Naive thymus-derived CD4-positive, alpha-beta T cell (primary cell): ENCODE data around the gene SULF2. TPM values are rescaled to one million over a fixed set of nuclear protein-coding genes. Genes with fewer than 3 reads are reported as not detected.
A peak's percentile ranks its signal among the peaks of the same experiment; 100 is the strongest.

Experiments
- ATAC-seq: fragments of 150-1000 bp; cut with Tn5 transposase; 2 replicates; pipeline ENCODE4 v1.10.0; 2021; ENCODE audit warnings: mild to moderate bottlenecking, moderate library complexity
- CTCF ChIA-PET: fragments of 350-600 bp; sonication (Branson Sonifier 250); formaldehyde crosslinking; loops from one replicate; lab custom pipeline; 2021; ENCODE audit warnings: antibody characterized with exemption; lab: Charles Lee
- POLR2A ChIA-PET: fragments of 350-600 bp; sonication (Branson Sonifier 250); formaldehyde crosslinking; loops from one replicate; lab custom pipeline; 2021; ENCODE audit warnings: antibody characterized with exemption, inconsistent platforms; lab: Charles Lee
- DNase-seq, 9 donors: peaks; one replicate each; pipeline versions ENCODE4 v3.0.0 to v3.0.0-alpha.2; 2020 to 2022; ENCODE audit warnings: mixed read lengths in 1 of 9
- H3K27ac ChIP-seq: one replicate; pipeline ENCODE4 v1.7.0; 2013; ENCODE audit warnings: mild to moderate bottlenecking, low read depth, low read length, moderate library complexity
- H3K27me3 ChIP-seq, 2 donors: one replicate each; pipeline ENCODE4 v1.7.0; 2013; ENCODE audit warnings: low read length in 2 of 2, mild to moderate bottlenecking in 2 of 2, moderate library complexity in 2 of 2; ENCODE audit not compliant: control insufficient read depth in 2 of 2, insufficient read depth in 2 of 2
- H3K36me3 ChIP-seq, 3 experiments: 1 replicate in 2 of 3; 2 replicates in 1 of 3; pipeline ENCODE4 v1.7.0; 2013; ENCODE audit warnings: low read length in 3 of 3, mild to moderate bottlenecking in 3 of 3, moderate library complexity in 1 of 3; ENCODE audit not compliant: insufficient read depth in 3 of 3, control insufficient read depth in 2 of 3
- H3K4me1 ChIP-seq, 2 donors: one replicate each; pipeline ENCODE4 v1.7.0; 2013; ENCODE audit warnings: low read length in 2 of 2, mild to moderate bottlenecking in 2 of 2, moderate library complexity in 1 of 2; ENCODE audit not compliant: control insufficient read depth in 2 of 2, insufficient read depth in 2 of 2
- H3K4me3 ChIP-seq: 2 replicates; pipeline ENCODE4 v1.7.0; 2013; ENCODE audit warnings: mild to moderate bottlenecking, low read length
- H3K9me3 ChIP-seq, 3 experiments: 1 replicate in 2 of 3; 2 replicates in 1 of 3; pipeline ENCODE4 v1.7.0; 2013; ENCODE audit warnings: low read length in 3 of 3; ENCODE audit not compliant: control insufficient read depth in 2 of 3
- H3K27ac Mint-ChIP-seq, 9 donors: one replicate each; pipeline ENCODE4 v1.8.0; 2020 to 2022; ENCODE audit warnings: mixed read lengths in 9 of 9, mild to moderate bottlenecking in 8 of 9, moderate library complexity in 5 of 9, inconsistent platforms in 2 of 9
- H3K27me3 Mint-ChIP-seq, 5 donors: one replicate each; pipeline ENCODE4 v1.8.0; 2021 to 2022; ENCODE audit warnings: mixed read lengths in 5 of 5, mild to moderate bottlenecking in 1 of 5
- H3K36me3 Mint-ChIP-seq, 5 donors: one replicate each; pipeline ENCODE4 v1.8.0; 2020 to 2022; ENCODE audit warnings: mixed read lengths in 5 of 5, mild to moderate bottlenecking in 3 of 5, inconsistent platforms in 1 of 5
- H3K4me1 Mint-ChIP-seq, 7 donors: one replicate each; pipeline ENCODE4 v1.8.0; 2020 to 2022; ENCODE audit warnings: mixed read lengths in 7 of 7, mild to moderate bottlenecking in 3 of 7, inconsistent platforms in 1 of 7
- H3K4me3 Mint-ChIP-seq, 10 donors: one replicate each; pipeline ENCODE4 v1.8.0; 2020 to 2022; ENCODE audit warnings: mild to moderate bottlenecking in 10 of 10, mixed read lengths in 10 of 10, moderate library complexity in 6 of 10, inconsistent platforms in 2 of 10
- H3K9me3 Mint-ChIP-seq, 11 donors: one replicate each; pipeline ENCODE4 v1.8.0; 2020 to 2022; ENCODE audit warnings: mixed read lengths in 11 of 11, mild to moderate bottlenecking in 4 of 11, inconsistent platforms in 1 of 11, moderate library complexity in 1 of 11
- intact Hi-C, 2 donors: fragments of 100-400 bp; cut with micrococcal nuclease; formaldehyde crosslinking; loops; one replicate each; pipeline ENCODE4 v1.15.1; 2023
- polyA plus RNA-seq, 2 donors: library from polyadenylated mRNA; unstranded; fragments of 300-500 nt; fragmentation: Illumina TruSeq; gene quantifications; one replicate each; pipeline ENCODE4 v1.2.3, GENCODE V29; 2021
- total RNA-seq, 6 experiments: library from RNA in 5 of 6; stranded (reverse) in 5 of 6; gene quantifications; 1 replicate in 5 of 6; 2 replicates in 1 of 6; pipeline ENCODE4 v1.2.3 and lab custom pipeline; 2021 to 2026

Gene SULF2
- total and polyA plus RNA-seq, 7 experiments from 2014 or later, result 0.43 to 133 (median 1.5) TPM

DNA sequence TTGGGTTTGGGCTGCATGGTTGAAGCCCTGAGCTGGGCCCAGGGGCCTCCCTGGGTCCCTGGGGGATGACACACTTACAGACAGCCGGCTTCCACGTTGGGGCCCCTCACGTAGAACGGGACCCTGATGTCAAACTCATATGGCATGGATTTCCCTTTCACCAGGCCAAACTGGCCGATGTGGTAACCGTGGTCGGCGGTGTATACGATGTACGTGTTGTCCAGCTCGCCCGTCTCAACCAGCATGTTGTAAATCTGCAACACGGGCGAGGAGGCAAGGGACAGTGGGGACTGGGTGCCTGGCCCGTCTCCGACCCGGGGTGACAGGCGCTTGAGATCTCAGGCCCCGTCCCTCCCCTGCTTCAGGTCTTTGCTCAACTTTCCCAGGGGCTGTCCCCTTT, 102.4 kb downstream of the SULF2 start:
- Histone ChIP-seq H3K9me3 (no peaks in the 10 kb centered on the region), H3K4me3 (no peak overlapping the region), H3K27me3 (no peaks in the 10 kb centered on the region), H3K27ac (no peak overlapping the region), H3K4me1 (no peaks in the 10 kb centered on the region), H3K36me3 (no peaks in the 10 kb centered on the region)
- CTCF ChIA-PET, result no interaction called here
- Mint-ChIP-seq H3K27ac (no peak overlapping the region), H3K4me3 (no peak overlapping the region), H3K36me3 (no peaks in the 10 kb centered on the region), H3K4me1 (peaks cover 0 to 3% (median 0%) of the 10 kb centered on the region in 7 donors), H3K27me3 (peaks cover 0 to 7% (median 4%) of the 10 kb centered on the region in 5 donors), H3K9me3 (no peaks in the 10 kb centered on the region)
- POLR2A ChIA-PET, result no interaction called here
- DNase-seq, result no peak
- no peak for ATAC-seq
- intact Hi-C loops, result no loop called here

DNA sequence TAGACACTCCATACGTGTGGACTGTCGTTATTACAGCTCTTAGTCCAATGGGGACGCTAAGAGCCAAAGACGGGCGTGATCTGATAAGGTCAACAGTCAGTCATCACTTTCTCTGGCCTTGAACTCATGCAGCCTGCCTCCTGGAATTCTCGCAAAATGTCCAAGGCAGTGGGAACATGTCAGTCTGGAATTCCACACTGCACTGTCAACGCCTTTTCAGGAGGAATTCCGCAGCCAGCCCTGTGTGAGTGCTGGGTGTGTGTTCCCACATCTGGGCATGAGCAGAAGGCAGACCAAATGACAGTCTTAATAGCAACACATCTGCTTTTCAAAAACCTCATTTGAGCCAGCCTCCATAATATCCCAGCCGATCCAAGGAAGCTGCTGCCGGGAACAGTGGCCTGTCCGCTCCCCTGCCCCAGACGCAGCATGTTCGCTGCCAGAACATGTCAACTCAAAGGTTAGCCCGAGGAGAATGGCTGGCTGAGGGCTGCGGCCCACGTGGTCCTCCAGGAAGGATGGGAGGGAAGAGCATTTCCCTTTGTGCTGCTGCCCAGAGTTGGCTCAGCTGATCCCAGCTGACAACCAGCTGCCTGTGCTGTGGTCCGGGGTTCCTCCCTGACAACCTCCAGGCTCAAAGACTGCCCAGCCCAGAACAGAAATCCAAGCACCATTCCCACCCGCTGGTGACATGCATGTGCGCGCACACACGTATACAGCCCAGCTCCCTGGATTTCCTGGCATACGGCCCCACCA, 103.1 kb downstream of the SULF2 start:
- no peaks in the 10 kb centered on the region for H3K4me1 ChIP-seq
- ATAC-seq, result no peak
- Mint-ChIP-seq H3K4me3 (no peak overlapping the region), H3K9me3 (no peaks in the 10 kb centered on the region), H3K27ac (no peak overlapping the region), H3K36me3 (no peaks in the 10 kb centered on the region), H3K27me3 (peaks cover 0 to 3% (median 0%) of the 10 kb centered on the region in 5 donors), H3K4me1 (peaks cover 0 to 5% (median 0%) of the 10 kb centered on the region in 7 donors)
- H3K27me3 ChIP-seq, result no peaks in the 10 kb centered on the region
- DNase-seq, result no peak
- intact Hi-C loops, result no loop called here
- no peak overlapping the region for H3K27ac ChIP-seq
- no peak overlapping the region for H3K4me3 ChIP-seq
- POLR2A ChIA-PET, result no interaction called here
- CTCF ChIA-PET, result no interaction called here
- H3K9me3 ChIP-seq, result no peaks in the 10 kb centered on the region
- H3K36me3 ChIP-seq, result no peaks in the 10 kb centered on the region

- peaks cover 0 to 5% (median 0%) of the 10 kb centered on the region in 7 donors for H3K4me1 Mint-ChIP-seq
- ATAC-seq (no peak), DNase-seq (no peak)
- intact Hi-C loops, result no loop called here
- peaks cover 0 to 3% (median 0%) of the 10 kb centered on the region in 5 donors for H3K27me3 Mint-ChIP-seq
- H3K27ac Mint-ChIP-seq, result no peak overlapping the region
- ChIA-PET CTCF (interaction anchor here (6.1 kb wide), 1 partner anchor 939 kb away, joined by 66 read pairs; no protein-coding TSS in a partner anchor), POLR2A (no interaction called here)
- H3K4me3 Mint-ChIP-seq, result no peak overlapping the region
- H3K9me3 ChIP-seq, result no peaks in the 10 kb centered on the region
- no peaks in the 10 kb centered on the region for H3K4me1 ChIP-seq
- no peak overlapping the region for H3K27ac ChIP-seq
- no peak overlapping the region for H3K4me3 ChIP-seq
- H3K9me3 Mint-ChIP-seq, result no peaks in the 10 kb centered on the region
- no peaks in the 10 kb centered on the region for H3K36me3 Mint-ChIP-seq
- H3K36me3 ChIP-seq, result no peaks in the 10 kb centered on the region
- H3K27me3 ChIP-seq, result no peaks in the 10 kb centered on the region
These were observed 104.3 kb downstream of the SULF2 start for GRCh38 chr20:47680804-47681529.

- Histone ChIP-seq H3K27ac (no peak overlapping the region), H3K9me3 (no peaks in the 10 kb centered on the region), H3K27me3 (no peaks in the 10 kb centered on the region), H3K4me3 (no peak overlapping the region), H3K36me3 (no peaks in the 10 kb centered on the region), H3K4me1 (no peaks in the 10 kb centered on the region)
- no peaks in the 10 kb centered on the region for H3K36me3 Mint-ChIP-seq
- POLR2A ChIA-PET, result no interaction called here
- DNase-seq, result no peak
- no peak overlapping the region for H3K4me3 Mint-ChIP-seq
- H3K27ac Mint-ChIP-seq, result no peak overlapping the region
- peaks cover 0 to 3% (median 0%) of the 10 kb centered on the region in 5 donors for H3K27me3 Mint-ChIP-seq
- CTCF ChIA-PET, result interaction anchor here (1.1 to 6.1 kb wide), 2 partner anchors 12 to 941 kb away, joined by 3 to 66 read pairs; no protein-coding TSS in a partner anchor
- H3K4me1 Mint-ChIP-seq, result peaks cover 0 to 5% (median 0%) of the 10 kb centered on the region in 7 donors
- ATAC-seq, result no peak
- intact Hi-C loops, result no loop called here
- peaks cover 0 to 2% (median 0%) of the 10 kb centered on the region in 11 donors for H3K9me3 Mint-ChIP-seq
These were observed 105.8 kb downstream of the SULF2 start for GRCh38 chr20:47679462-47679861.

- Histone ChIP-seq H3K27ac (no peak overlapping the region), H3K4me1 (no peaks in the 10 kb centered on the region), H3K36me3 (no peaks in the 10 kb centered on the region), H3K4me3 (no peak overlapping the region), H3K27me3 (no peaks in the 10 kb centered on the region), H3K9me3 (no peaks in the 10 kb centered on the region)
- H3K4me3 Mint-ChIP-seq, result no peak overlapping the region
- DNase-seq (no peak), ATAC-seq (no peak)
- peaks cover 0 to 2% (median 0%) of the 10 kb centered on the region in 11 donors for H3K9me3 Mint-ChIP-seq
- H3K4me1 Mint-ChIP-seq, result peaks cover 0 to 5% (median 0%) of the 10 kb centered on the region in 7 donors
- no peak overlapping the region for H3K27ac Mint-ChIP-seq
- intact Hi-C loops, result loop anchor here (1.0 kb wide), 2 partner anchors 47 to 943 kb away; no protein-coding TSS in a partner anchor
- ChIA-PET POLR2A (no interaction called here), CTCF (interaction anchor here (0.5 to 6.1 kb wide), 3 partner anchors 13 to 1959 kb away, joined by 3 to 66 read pairs (median 3); no protein-coding TSS in a partner anchor)
- H3K36me3 Mint-ChIP-seq, result no peaks in the 10 kb centered on the region
- peaks cover 0 to 3% (median 0%) of the 10 kb centered on the region in 5 donors for H3K27me3 Mint-ChIP-seq
These were observed 106.7 kb downstream of the SULF2 start for GRCh38 chr20:47678536-47678935.

DNA sequence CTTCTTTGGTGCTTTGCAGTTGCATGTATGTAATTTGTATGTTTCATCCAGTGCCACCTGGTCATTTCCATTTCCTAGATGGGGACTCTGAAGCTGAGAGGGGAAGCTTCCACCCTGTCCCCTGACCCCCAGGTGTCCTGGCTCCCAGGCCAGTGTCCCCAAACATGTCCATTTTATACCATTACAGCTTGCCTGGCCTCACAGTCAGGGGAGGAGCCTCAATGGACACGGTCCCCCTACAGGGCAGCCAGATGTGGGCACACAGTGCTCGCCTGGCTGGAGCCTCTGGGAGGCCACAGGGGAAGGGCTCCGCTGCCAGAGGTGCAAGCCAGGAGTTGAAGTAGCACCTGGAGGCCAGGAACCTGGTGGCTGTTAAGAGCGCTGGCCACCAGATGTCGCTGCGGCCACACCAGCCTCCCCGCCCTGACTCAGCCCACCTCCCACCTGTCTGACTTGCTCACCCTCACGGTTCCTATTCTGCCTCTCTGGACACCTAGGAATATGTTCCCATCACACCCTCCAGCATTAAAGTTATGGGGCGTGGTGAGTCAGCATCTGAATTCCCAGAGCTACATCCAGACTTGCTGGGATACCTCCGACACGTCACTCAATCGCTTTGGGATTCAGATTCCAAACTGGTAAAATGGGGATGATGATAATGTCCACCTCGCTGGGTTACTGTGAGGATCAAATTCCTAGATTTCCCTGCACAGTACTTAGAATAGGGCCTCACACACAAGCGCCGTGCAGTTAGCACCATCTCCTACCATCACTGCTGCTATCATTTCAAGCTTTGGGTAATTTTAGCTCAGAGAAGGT, 107.4 kb downstream of the SULF2 start:
- ChIA-PET CTCF (interaction anchor here (0.7 to 6.1 kb wide), 3 partner anchors 13 to 943 kb away, joined by 3 to 66 read pairs (median 5); no protein-coding TSS in a partner anchor), POLR2A (no interaction called here)
- H3K27me3 ChIP-seq, result no peaks in the 10 kb centered on the region
- DNase-seq (peak; percentile 18 to 67 (median 42)), ATAC-seq (peak; percentile 63)
- peaks cover 0 to 5% (median 0%) of the 10 kb centered on the region in 7 donors for H3K4me1 Mint-ChIP-seq
- intact Hi-C loops, result loop anchor here (1.0 kb wide), 2 partner anchors 47 to 943 kb away; no protein-coding TSS in a partner anchor
- H3K9me3 ChIP-seq, result no peaks in the 10 kb centered on the region
- H3K36me3 ChIP-seq, result no peaks in the 10 kb centered on the region
- no peak overlapping the region for H3K27ac ChIP-seq
- no peak overlapping the region for H3K4me3 Mint-ChIP-seq
- no peak overlapping the region for H3K4me3 ChIP-seq
- peaks cover 0 to 2% (median 0%) of the 10 kb centered on the region in 11 donors for H3K9me3 Mint-ChIP-seq
- peaks cover 0 to 3% (median 0%) of the 10 kb centered on the region in 5 donors for H3K27me3 Mint-ChIP-seq
- H3K27ac Mint-ChIP-seq, result peak overlapping the region in 2 of 9 donors; percentile 15 to 76
- H3K4me1 ChIP-seq, result no peaks in the 10 kb centered on the region
- H3K36me3 Mint-ChIP-seq, result no peaks in the 10 kb centered on the region
